D721Med (cell line): ENCODE results near the gene INSM1.

Experiments
- DNase-seq: peaks from one replicate; pipeline ENCODE4 v3.0.0; 2011; ENCODE audit warnings: low spot score; ENCODE audit not compliant: insufficient read length
- FAIRE-seq: peaks from 2 replicates; lab custom pipeline; 2011; peaks lifted over from hg19 to GRCh38; lab: Jason Lieb, UNC
- TF ChIP-seq, protein P1 (sequence below): IDR thresholded peaks from 2 replicates; pipeline ENCODE4 v1.5.1; 2012; ENCODE audit warnings: mild to moderate bottlenecking, control low read depth; ENCODE audit not compliant: insufficient read depth; ENCODE audit errors: missing control alignments

Gene INSM1

DNA sequence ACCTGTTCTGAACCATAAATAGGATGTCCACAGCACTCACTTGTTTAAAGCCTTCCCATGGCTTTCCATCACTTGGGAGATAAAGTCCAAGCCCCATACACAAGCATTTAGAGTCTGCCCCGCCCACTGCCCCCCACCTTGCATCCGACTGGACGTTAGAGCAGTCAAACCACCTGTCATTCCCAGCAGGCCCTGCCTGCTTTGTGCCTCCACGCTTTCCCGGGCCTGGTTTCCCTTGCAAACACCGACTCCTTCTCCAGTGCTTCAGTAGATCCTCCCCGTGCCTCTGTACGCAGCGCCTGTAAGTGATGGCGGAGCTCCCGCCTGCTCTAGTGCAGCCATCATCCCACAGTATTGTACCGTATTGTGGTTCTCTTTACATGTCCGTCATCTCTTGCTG is 38.3 kb upstream of the INSM1 start:
- TF ChIP-seq, protein P1, sequence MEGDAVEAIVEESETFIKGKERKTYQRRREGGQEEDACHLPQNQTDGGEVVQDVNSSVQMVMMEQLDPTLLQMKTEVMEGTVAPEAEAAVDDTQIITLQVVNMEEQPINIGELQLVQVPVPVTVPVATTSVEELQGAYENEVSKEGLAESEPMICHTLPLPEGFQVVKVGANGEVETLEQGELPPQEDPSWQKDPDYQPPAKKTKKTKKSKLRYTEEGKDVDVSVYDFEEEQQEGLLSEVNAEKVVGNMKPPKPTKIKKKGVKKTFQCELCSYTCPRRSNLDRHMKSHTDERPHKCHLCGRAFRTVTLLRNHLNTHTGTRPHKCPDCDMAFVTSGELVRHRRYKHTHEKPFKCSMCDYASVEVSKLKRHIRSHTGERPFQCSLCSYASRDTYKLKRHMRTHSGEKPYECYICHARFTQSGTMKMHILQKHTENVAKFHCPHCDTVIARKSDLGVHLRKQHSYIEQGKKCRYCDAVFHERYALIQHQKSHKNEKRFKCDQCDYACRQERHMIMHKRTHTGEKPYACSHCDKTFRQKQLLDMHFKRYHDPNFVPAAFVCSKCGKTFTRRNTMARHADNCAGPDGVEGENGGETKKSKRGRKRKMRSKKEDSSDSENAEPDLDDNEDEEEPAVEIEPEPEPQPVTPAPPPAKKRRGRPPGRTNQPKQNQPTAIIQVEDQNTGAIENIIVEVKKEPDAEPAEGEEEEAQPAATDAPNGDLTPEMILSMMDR, result no peak
- no peak for DNase-seq
- FAIRE-seq, result no peak

DNA sequence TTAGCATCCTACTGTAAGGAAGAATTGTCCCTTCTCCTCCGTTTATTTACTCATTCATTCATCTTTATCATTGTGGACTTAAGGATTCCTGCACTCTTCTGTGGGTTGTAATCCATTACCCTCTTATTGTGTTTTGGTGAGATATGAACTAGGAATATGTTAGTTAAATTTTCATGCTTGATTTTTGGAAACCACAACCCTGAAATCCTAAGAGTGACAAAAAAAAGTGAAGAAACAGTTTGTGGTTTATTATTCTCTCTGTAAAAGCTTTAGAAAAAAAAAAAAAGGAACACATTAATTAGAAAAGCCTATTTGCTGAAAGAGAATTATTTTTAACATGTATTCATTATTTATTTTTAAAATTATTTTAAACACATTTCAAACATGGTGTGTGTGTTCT is 36.7 kb upstream of the INSM1 start:
- FAIRE-seq, result no peak
- DNase-seq, result no peak
- TF ChIP-seq, protein P1, result no peak

DNA sequence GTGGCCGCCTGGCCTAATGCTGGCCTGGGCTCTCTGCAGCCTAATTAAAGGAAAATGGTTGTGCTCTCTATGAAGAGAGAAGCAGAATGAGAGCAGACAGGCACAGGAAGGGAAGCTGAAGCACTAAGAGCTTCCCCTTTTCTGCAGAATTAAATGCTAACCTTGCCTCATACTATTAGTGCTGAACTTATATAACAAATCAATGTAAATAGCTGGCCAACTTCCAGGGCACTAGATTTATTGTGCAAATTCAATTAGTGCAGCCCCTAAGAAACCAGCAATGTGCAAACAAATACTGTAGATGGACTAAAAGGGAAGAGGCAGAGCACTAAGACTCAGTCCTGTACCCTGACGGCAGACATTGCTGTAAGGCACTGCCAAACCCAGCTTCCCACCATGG is 36.1 kb upstream of the INSM1 start:
- FAIRE-seq (no peak), DNase-seq (no peak)
- TF ChIP-seq, protein P1, result no peak

DNA sequence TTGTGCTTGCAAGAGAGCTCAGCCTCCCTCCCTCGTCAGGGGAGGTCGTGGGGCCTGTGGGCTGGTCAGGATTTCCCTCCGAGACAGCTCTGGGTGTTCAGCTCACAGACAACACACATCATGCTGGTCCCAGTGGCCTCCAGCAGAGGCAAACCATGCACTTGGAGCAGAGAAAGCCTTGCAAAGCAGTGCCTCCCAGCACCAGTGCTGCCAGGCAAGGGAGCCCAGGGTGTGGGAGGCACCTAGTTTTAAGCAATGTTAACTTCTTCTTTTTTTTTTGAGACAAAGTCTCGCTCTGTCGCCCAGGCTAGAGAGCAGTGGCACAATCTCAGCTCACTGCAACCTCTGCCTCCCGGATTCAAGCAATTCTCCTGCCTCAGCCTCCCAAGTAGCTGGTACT is 34.0 kb upstream of the INSM1 start:
- FAIRE-seq, result no peak
- DNase-seq, result no peak
- TF ChIP-seq, protein P1, result no peak

DNA sequence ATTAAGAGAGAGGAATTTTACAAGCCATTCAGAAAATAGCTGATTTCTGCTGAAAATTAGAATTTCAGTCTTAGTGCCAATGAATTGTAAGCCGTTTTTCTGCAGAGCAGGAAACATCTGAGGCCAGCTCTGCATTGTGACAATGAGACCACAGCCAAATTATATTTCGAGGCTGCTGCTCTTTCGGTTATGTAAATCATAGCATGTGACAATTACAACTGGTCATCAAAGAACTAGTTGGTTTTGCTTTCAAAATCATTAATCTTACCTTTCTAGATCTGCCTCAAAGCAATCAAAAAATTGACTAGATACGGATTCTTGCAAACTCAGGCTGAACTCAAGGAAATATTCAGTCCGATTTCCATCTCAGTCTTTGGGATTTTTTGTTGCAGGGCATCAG is 33.4 kb upstream of the INSM1 start:
- DNase-seq (no peak), FAIRE-seq (no peak)

DNA sequence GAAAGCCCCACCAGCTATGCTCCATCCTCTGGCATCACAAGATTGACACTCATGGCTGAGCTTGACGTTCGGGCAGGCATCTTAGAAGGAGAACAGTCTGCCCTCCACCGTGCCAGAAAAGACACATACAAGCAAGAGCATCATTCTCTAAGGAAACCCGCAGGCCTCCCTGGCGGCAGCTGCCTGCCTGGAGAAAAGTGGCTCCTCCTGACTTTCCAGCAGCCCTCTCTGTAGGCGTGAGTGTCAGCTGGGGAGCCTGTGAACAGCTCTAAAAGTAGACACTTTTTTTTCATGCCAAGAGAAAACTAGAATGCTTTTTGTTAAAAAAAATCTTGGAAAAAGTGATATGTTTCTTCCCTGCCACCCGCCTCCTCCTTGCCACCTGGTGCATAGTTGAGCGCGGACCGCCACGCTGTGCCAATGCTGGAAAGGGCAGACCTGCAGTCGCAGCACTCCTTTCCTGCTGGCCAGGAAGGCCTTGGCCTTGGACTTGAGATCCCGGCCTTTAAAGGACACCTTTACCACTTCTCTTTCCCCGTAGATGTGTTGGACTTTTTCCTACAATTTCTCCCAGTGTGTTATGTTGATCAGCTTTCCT is 29.7 kb upstream of the INSM1 start:
- TF ChIP-seq, protein P1, result no peak
- no peak for FAIRE-seq

More for the DNA sequence above, 33.4 kb upstream of the INSM1 start:
- TF ChIP-seq, protein P1, result no peak

DNA sequence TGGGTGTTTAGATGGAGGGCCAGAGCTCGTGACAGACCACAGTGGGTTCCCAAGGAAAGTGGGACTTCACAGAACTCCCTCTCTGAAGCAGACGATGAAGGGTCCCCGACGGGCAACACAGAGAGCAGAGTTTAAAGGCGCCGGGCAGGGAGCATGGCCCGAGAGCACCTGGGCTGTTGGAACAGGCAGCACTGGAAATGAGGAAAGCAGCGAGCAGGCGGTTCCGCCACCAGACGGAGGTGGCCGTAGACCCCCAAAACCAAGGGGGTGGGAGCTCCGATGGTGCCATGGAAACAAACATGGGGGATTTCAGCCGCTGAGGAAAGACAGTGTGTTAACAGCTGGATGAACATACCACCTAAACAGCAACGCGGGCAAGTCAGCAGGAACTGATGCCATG is 27.5 kb upstream of the INSM1 start:
- DNase-seq (no peak), FAIRE-seq (no peak)
- TF ChIP-seq, protein P1, result no peak

More for the DNA sequence above, 29.7 kb upstream of the INSM1 start:
- no peak for DNase-seq
